GM21360 (cell line): ENCODE data around the gene DNAJC24.
"Not testable (repeated sequence)": the region's sequence is repeated elsewhere in the genome, so short reads cannot be mapped to it uniquely, and the experiment has no call there.

Experiments
- ATAC-seq: cut with Tn5 transposase; IDR thresholded peaks from one replicate; pipeline ENCODE4 v1.9.1; 2021; ENCODE audit warnings: mild to moderate bottlenecking, moderate library complexity; ENCODE audit not compliant: unreplicated experiment

The DNAJC24 gene, protein sequence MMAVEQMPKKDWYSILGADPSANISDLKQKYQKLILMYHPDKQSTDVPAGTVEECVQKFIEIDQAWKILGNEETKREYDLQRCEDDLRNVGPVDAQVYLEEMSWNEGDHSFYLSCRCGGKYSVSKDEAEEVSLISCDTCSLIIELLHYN

GRCh38 chr11:31369348-31370329 is at the start of gene DNAJC24, which contains the start of gene DCDC1:
TSS of gene DNAJC24 (plus strand) at chr11:31369860. CDS start at chr11:31370749, 889 bp downstream.
TSS of gene DCDC1 (minus strand) at chr11:31369739. CDS start at chr11:31328280, 41,459 bp downstream.
- peak; percentile 98 for ATAC-seq

DNA sequence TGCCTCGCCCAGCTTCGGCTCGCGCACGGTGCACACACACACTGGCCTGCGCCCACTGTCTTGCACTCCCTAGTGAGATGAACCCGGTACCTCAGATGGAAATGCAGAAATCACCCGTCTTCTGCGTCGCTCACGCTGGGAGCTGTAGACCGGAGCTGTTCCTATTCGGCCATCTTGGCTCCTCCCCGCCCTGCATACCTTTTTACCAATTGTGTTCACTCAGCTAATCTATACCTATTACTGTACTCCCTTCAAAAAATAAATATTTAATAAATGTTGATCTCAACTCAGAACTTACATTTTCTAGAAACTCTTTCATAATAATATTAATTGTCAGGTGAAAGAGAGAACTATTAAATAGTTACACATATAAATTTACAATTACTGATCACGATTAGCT is 48.2 kb upstream of the DNAJC24 start:
- ATAC-seq = not testable (repeated sequence)

DNA sequence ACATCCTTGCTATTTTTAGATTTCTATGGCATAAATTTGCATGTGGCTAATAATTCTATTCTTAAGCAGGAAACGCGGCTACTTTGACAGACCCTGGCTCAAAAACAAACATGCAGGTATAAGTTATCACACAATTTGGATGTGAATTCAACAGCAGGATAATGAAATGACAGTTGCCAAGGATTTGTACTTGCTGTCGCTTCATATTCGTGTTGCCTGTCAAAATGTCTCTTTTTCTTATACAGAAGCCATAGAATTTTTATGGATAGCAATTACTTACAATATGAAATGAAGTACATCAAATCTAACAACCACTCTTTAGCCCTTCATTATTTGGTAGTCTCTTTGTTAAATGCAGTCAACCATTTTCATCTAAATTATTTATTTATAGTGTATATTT is 46.5 kb upstream of the DNAJC24 start:
- ATAC-seq = no peak

DNA sequence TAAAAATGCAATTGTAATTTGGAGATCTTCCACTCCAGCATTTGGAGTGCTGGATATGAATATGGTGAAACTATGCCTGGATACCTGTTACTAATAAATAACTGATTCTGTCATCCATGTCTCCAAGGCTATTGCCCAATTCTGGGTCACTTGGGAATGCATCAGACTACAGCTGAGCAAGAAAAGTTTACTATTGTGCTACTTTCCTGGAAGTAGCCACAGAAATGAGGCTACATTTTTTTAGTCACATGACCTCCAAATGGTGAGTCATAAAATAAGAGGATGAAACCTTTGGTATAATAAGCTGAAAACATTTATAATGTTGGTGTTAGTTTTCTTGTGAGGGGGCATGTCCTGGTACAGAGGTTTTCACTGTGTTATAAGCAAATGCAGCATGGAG is 44.5 kb upstream of the DNAJC24 start:
- ATAC-seq = no peak

DNA sequence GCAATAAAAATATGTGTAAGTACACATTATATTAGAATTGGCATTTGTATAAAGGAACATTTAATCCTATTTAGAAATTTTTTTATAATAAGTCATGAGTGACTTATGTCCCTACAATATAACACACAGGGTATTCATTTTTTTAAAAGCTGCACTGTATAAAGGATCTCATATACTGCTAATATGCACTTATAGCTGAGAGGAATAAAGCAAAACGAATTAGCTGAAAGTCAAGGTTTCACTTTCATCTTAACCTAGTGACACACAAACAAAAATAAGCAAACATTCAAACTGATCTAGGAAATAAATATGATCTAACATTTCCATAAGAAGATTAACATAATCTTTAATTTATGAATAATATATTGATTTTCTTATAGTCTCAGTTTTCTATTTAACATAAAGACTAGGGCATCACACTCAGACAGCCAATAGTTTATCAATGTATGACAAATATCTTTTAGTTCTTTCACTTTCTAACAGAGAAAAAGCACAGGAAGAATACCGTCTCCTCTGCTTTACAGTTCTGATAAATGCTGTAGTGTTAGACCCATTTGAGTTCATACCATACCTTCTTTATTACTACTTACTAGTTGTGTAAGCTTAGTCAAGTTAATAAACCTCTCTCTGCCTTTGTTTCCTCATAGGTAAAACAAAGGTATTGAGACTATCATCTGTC is 43.1 kb upstream of the DNAJC24 start:
- ATAC-seq = peak; percentile 84

DNA sequence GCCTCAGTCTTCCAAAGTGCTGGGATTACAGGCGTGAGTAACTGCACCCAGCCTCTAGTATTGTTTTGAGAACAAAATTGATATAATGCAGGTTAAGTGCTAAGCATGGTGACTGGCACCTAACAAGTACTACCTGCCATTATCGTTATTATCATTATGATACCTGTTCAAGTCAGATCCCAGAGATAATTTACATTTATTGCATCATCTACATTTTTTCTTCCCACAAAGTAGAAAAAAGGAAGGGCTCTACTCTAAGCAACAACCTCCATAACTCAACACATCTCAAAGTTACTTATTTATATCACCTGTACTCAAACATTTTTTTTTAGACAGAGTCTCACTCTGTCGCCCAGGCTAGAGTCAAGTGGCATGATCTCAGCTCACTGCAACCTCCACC is 42.2 kb upstream of the DNAJC24 start:
- no peak for ATAC-seq

DNA sequence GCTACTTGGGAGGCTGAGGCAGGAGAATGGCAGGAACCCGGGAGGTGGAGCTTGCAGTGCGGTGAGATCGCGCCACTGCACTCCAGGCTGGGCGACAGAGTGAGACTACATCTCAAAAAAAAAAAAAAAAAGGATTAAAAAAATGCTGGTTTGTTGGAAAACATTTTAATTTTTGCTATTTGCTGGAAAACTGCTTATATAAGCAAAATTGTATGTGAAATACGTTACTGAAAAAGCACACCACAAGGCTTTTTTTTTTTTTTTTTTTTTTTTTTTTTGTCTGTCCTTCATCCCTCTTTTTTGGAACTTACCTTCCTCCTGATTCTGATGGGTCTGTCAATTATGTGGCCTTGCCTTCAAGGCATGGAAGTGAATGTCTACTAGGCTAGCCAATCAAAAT is 41.0 kb upstream of the DNAJC24 start:
- no peak for ATAC-seq

DNA sequence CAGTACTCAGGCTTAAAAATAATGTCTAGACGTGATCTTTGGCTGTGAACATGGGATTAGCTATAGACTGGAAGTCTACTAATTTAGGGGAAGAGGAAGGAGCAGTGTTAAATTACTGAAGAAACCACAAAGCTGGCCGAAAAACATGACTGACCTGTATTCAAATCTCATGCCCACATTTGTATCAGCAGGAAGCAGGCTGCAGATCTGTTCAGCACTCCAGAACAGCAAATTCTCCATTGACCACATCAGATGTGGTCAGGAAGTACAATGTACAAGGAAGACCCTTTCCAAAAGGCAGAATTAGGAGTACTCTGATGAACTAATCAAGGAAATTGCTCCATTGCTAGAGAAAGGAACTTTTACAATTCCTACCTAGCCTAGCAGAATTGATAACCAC is 31.9 kb upstream of the DNAJC24 start:
- no peak for ATAC-seq

DNA sequence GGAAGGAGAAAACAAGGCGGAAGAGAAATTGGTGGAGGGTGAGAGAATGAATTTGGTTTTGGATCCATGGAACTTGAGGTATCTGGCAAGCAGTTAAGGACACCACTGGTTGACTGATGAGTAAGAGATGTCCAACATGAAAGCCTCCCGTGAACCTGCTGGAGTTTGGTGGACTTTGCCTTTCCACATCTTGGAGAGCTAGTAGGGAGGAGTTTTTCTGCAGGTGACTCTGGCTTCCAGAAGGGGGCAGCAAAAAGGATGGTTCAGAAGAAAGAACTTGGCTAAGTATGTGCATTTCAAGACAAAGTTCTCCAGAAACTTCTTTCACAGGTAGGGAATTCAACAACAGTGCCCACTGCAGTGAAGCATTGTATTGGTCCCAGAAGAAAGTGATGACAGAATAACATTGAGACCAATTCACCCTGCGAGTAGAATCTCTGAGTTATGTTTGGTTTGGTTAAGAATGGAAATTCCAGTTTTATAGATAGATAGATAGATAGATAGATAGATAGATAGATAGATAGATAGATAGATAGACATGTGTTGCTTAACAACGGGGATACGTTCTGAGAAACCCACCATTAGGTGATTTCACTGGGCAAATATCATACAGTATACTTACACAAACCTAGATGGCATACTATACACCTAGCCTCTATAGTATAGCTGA is 28.6 kb upstream of the DNAJC24 start:
- no peak for ATAC-seq

DNA sequence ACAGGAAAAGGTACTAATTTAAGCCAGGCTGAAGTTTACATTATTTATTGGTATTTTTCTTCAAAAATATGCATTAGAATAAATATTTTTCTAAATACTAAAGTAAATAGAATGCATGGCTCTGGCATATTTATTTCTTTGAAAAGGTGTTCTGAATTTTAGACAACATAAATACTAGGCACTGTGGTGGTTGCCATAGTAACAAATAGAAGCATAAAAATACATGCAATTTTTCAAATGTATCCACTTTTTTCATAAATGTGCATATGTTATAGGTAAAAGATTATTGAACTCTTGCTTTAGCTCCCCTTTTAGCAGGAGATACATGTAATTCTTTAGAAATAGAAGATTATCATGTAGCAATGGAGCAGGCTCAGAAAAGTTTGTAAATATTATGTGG is 18.5 kb upstream of the DNAJC24 start:
- no peak for ATAC-seq

DNA sequence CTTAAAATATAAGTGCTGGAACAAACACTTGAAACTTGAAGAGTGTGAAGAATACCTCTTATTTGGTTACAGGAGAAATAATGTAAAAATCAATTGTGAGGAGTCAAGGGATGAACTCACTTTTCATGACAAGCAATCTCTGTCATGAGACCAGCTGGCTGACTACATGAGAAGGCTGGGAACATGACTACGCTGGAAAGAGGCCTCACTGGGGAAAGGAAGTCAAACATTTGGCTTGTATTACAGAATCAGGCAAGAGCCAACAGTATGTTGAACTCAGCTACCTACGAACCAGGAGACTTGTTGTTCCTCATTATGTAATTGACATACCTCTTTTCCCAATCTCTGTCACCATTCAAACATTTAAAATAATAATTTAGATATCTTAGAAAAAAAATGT is 14.5 kb upstream of the DNAJC24 start:
- no peak for ATAC-seq

DNA sequence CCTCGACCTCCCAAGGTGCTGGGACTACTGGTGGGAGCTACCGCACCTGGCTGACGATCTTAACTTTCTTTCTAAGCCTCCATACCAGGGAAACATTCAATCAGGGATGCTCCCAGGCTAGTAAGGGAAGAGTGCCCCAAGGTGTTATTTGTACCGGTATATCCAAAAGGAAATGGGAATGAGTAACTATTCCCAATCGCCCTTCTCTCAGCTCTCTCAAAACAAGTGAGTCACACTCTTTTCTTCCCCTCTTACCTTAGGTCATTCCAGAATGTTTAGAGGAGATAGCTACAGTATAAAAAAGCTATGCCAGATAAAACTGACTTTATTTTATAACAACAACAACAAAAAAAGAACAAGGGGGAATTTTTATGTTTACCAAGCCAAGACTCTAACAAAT is 13.8 kb upstream of the DNAJC24 start:
- no peak for ATAC-seq

DNA sequence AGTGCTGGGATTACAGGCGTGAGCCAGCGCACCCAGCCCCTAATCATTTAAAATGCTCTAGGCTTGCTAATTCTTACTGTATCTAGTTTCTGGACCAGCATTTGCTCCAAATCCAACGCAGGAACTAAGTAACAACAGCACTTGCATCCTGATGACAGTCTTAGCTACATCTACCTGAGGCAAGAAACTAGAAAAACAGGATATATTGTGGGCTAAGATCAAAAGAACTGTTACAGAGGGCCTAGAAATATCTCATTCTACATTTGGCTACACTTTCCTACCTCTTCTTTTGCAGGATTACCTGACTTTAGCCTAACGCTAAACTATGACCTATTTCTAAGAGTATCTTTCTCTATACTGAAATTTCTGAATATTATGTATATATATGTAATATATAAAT is 7.9 kb upstream of the DNAJC24 start:
- ATAC-seq = no peak

GRCh38 chr11:31366795-31367194 is 2.9 kb upstream of the DNAJC24 start:
- ATAC-seq = no peak

- ATAC-seq = no peak
These were observed 6.2 kb downstream of the DNAJC24 start for GRCh38 chr11:31375879-31376278.

DNA sequence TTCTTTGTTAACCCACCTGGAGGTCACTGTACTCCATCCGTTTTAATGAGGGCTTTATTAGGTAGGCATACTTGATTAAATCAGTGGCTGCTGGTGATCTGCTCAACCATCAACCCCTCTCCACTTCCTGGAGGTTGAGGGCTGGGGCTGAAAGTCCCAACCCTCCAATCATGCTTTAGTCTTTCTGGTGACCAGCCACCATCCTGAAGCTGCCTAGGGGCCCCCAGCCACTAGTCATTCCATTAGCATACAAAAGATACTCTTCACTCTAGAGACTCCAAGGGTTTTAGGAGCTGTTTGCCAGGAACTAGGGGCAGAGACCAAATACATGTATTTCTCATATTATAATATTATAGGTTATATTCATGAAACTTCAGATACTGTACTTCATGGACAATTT is 13.5 kb downstream of the DNAJC24 start:
- ATAC-seq = no peak

DNA sequence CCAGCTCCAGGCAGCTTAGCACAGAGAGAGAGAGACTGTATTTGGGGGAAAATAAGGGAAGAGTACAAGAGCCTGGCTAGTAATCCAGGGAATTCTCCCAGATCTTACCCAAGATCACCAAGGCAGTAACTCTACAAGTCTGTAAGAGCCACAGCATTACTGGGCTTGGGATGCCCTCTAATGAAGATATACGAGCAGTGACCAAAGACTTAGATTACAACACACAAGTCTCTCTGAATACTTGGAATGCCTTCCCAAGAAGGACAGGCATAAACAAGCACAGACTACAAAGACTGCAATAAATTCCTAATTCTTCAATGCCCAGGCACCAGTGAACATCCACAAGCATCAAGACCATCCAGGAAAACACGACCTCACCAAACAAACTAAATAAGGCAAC is 17.7 kb downstream of the DNAJC24 start:
- no peak for ATAC-seq

- no peak for ATAC-seq
These were observed 27.7 kb downstream of the DNAJC24 start for GRCh38 chr11:31397239-31397834.

- no peak for ATAC-seq
These were observed 35.0 kb downstream of the DNAJC24 start for GRCh38 chr11:31404614-31405013.

DNA sequence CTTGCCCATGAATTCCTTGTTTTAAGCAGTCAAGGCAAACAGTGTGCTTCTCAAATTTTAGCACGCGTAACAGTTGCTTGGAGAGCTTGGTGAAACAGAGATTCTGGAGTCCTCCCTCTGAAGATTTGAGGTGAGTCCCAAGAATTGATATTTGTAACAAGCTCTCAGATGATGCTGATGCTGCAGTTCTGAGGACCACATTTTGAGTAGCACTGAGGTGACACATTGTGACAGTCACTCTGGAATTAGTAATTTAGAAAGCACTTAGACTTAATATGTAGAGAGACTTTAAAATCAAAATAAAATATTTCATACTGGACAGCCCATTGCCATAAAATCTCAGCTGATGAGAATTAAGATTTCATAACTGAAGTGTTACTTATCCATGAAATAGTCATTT is 38.5 kb downstream of the DNAJC24 start:
- no peak for ATAC-seq

- no peak for ATAC-seq
These were observed 43.3 kb downstream of the DNAJC24 start for GRCh38 chr11:31412946-31413345.
